Measurements from ENCODE around the gene TBATA.

TBATA gene

GRCh38 chr10:70748305-70748704 is 36.9 kb downstream of the TBATA start:
- Histone ChIP-seq H3K36me3 (ENCODE audit: control insufficient read depth, insufficient read depth, low read length) (no peaks in the 10 kb centered on the region), H3K4me3 (replicated peaks; ENCODE audit: low read depth, low read length) (no peak overlapping the region), H3K27me3 (replicated peaks; ENCODE audit: control insufficient read depth, insufficient read depth, low read length) (no peaks in the 10 kb centered on the region; the same call in 1 of the 2 replicates)
- TF ChIP-seq CTCF (IDR thresholded peaks at IDR 0.05; ENCODE audit: insufficient read depth, low read length, poor library complexity, severe bottlenecking) = no peak
- DNase-seq (ENCODE audit: extremely low read depth, insufficient read length) = no peak

GRCh38 chr10:70747192-70747965 is 37.8 kb downstream of the TBATA start:
- H3K36me3 ChIP-seq (ENCODE audit: control insufficient read depth, insufficient read depth, low read length) = no peaks in the 10 kb centered on the region
- DNase-seq (ENCODE audit: extremely low read depth, insufficient read length) = no peak
- no peaks in the 10 kb centered on the region; the same call in 1 of the 2 replicates for H3K27me3 ChIP-seq (replicated peaks; ENCODE audit: control insufficient read depth, insufficient read depth, low read length)
- no peak overlapping the region for H3K4me3 ChIP-seq (replicated peaks; ENCODE audit: low read depth, low read length)
- TF ChIP-seq CTCF (IDR thresholded peaks at IDR 0.05; ENCODE audit: insufficient read depth, low read length, poor library complexity, severe bottlenecking) = no peak

GRCh38 chr10:70745555-70745954 is 39.6 kb downstream of the TBATA start:
- Histone ChIP-seq H3K27me3 (replicated peaks; ENCODE audit: control insufficient read depth, insufficient read depth, low read length) (no peaks in the 10 kb centered on the region), H3K36me3 (ENCODE audit: control insufficient read depth, insufficient read depth, low read length) (no peaks in the 10 kb centered on the region), H3K4me3 (replicated peaks; ENCODE audit: low read depth, low read length) (no peak overlapping the region)
- TF ChIP-seq CTCF (IDR thresholded peaks at IDR 0.05; ENCODE audit: insufficient read depth, low read length, poor library complexity, severe bottlenecking) = no peak
- no peak for DNase-seq (ENCODE audit: extremely low read depth, insufficient read length)

GRCh38 chr10:70744617-70745143 is 40.5 kb downstream of the TBATA start:
- H3K27me3 ChIP-seq (replicated peaks; ENCODE audit: control insufficient read depth, insufficient read depth, low read length) = no peaks in the 10 kb centered on the region
- no peaks in the 10 kb centered on the region for H3K36me3 ChIP-seq (ENCODE audit: control insufficient read depth, insufficient read depth, low read length)
- no peak overlapping the region for H3K4me3 ChIP-seq (replicated peaks; ENCODE audit: low read depth, low read length)
- no peak for DNase-seq (ENCODE audit: extremely low read depth, insufficient read length)
- no peak for TF ChIP-seq CTCF (IDR thresholded peaks at IDR 0.05; ENCODE audit: insufficient read depth, low read length, poor library complexity, severe bottlenecking)

- TF ChIP-seq CTCF (IDR thresholded peaks at IDR 0.05; ENCODE audit: insufficient read depth, low read length, poor library complexity, severe bottlenecking) = no peak
- H3K4me3 ChIP-seq (replicated peaks; ENCODE audit: low read depth, low read length) = no peak overlapping the region
- no peak for DNase-seq (ENCODE audit: extremely low read depth, insufficient read length)
- H3K36me3 ChIP-seq (ENCODE audit: control insufficient read depth, insufficient read depth, low read length) = no peaks in the 10 kb centered on the region
- H3K27me3 ChIP-seq (replicated peaks; ENCODE audit: control insufficient read depth, insufficient read depth, low read length) = no peaks in the 10 kb centered on the region
Observed at GRCh38 chr10:70743879-70744278, 41.3 kb downstream of the TBATA start.

Data from GM06990 (cell line).